PFSK-1 (cell line): Measurements from ENCODE around the gene TPBGL.

Source experiments
- FOXP2 ChIP-seq: optimal IDR thresholded peaks from 2 replicates; pipeline ENCODE3; 2011; ENCODE audit warnings: borderline replicate concordance, control low read depth, inconsistent platforms; ENCODE audit not compliant: insufficient read depth; ENCODE audit errors: extremely low read length, extremely low read depth
- POLR2AphosphoS5 ChIP-seq: IDR thresholded peaks from 2 replicates; pipeline ENCODE4 v1.6.1; 2012; ENCODE audit warnings: low read depth, mild to moderate bottlenecking, control low read depth, low read length, moderate library complexity
- REST ChIP-seq, 2 experiments: IDR thresholded peaks; 2 replicates each; pipeline versions ENCODE4 v1.6.1 to v1.8.0; 2011 to 2012; ENCODE audit warnings: low read depth in 2 of 2, low read length in 2 of 2, control low read depth in 1 of 2, inconsistent platforms in 1 of 2, mild to moderate bottlenecking in 1 of 2, moderate library complexity in 1 of 2; ENCODE audit not compliant: insufficient read depth in 1 of 2
- SIN3A ChIP-seq: IDR thresholded peaks from 2 replicates; pipeline ENCODE4 v1.6.1; 2012; ENCODE audit warnings: mild to moderate bottlenecking, low read length, moderate library complexity, borderline replicate concordance; ENCODE audit not compliant: insufficient read depth
- TAF1 ChIP-seq: IDR thresholded peaks from 2 replicates; pipeline ENCODE4 v1.6.1; 2012; ENCODE audit warnings: low read length, control low read depth, borderline replicate concordance; ENCODE audit not compliant: insufficient read depth

TPBGL gene

DNA sequence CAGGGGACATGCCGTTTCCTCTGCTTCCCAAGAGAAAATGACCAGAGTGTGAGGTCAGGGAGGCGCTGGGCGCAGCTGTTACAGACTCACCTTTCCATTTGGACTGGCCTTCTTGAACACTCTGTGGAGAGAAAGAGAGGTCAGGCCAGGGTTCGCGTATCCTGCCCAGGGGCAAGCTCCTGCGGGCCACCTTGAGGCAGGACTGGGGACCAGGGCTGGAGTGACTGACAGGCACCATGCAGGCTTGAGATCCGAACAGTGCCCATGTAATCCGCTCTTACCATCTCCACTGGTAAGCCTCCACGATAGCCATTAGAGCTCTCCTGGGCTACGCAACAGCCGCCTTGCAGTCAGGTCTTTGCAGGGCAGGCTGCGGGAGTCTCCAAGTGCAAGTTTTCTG lies 49.3 kb downstream of the TPBGL start:
- TF ChIP-seq POLR2AphosphoS5, result no peak
- TF ChIP-seq TAF1, result no peak
- TF ChIP-seq SIN3A, result no peak
- TF ChIP-seq FOXP2, result no peak
- TF ChIP-seq REST (IDR thresholded peaks at IDR 0.05; ENCODE audit: insufficient read depth in 1 of 2, low read depth in 2 of 2, low read length in 2 of 2), result no peak

GRCh38 chr11:75291741-75292140 lies 51.2 kb downstream of the TPBGL start:
- TF ChIP-seq FOXP2, result no peak
- TF ChIP-seq TAF1, result no peak
- TF ChIP-seq SIN3A, result no peak
- no peak for TF ChIP-seq POLR2AphosphoS5
- TF ChIP-seq REST (IDR thresholded peaks at IDR 0.05; ENCODE audit: insufficient read depth in 1 of 2, low read depth in 2 of 2, low read length in 2 of 2), result no peak

GRCh38 chr11:75292943-75293342 lies 52.4 kb downstream of the TPBGL start:
- no peak for TF ChIP-seq POLR2AphosphoS5
- no peak for TF ChIP-seq TAF1
- no peak for TF ChIP-seq FOXP2
- no peak for TF ChIP-seq SIN3A
- no peak for TF ChIP-seq REST (IDR thresholded peaks at IDR 0.05; ENCODE audit: insufficient read depth in 1 of 2, low read depth in 2 of 2, low read length in 2 of 2)
